Measurements from ENCODE around the gene IL15RA. TPM values are rescaled to one million over a fixed set of nuclear protein-coding genes. Genes with fewer than 3 reads are reported as not detected.
"Not testable (repeated sequence)": the region's sequence is repeated elsewhere in the genome, so short reads cannot be mapped to it uniquely, and the experiment has no call there.

Gene IL15RA
- total RNA-seq, 1 donor from 2014 or later = 0.48 TPM

DNA sequence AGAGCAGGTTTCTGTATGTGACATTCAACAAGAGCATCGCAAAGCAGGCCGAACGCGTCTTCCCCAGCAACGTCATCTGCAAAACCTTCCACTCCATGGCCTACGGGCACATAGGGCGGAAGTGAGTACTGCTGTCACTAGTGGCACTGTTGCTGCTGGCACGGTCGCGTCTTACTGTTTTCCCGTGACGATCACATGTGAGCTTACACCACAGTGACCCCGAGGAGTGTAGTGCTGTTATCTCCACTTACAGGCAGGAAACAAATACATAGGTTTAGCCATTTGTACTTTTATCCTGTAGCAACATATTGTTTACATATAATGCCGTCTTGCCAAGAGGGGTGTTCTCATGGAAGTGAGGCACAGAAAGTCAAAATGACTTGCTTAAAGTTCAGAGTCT is 61.9 kb downstream of the IL15RA start:
- no peak overlapping the region for H3K27ac Mint-ChIP-seq
- TF ChIP-seq, protein P1, sequence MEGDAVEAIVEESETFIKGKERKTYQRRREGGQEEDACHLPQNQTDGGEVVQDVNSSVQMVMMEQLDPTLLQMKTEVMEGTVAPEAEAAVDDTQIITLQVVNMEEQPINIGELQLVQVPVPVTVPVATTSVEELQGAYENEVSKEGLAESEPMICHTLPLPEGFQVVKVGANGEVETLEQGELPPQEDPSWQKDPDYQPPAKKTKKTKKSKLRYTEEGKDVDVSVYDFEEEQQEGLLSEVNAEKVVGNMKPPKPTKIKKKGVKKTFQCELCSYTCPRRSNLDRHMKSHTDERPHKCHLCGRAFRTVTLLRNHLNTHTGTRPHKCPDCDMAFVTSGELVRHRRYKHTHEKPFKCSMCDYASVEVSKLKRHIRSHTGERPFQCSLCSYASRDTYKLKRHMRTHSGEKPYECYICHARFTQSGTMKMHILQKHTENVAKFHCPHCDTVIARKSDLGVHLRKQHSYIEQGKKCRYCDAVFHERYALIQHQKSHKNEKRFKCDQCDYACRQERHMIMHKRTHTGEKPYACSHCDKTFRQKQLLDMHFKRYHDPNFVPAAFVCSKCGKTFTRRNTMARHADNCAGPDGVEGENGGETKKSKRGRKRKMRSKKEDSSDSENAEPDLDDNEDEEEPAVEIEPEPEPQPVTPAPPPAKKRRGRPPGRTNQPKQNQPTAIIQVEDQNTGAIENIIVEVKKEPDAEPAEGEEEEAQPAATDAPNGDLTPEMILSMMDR (IDR thresholded peaks at IDR 0.05; ENCODE audit: unreplicated experiment) = no peak
- H3K4me3 Mint-ChIP-seq (ENCODE audit: low read depth) = no peak overlapping the region
- H3K36me3 Mint-ChIP-seq (ENCODE audit: insufficient read depth) = peaks cover 35% of the 10 kb centered on the region
- DNase-seq (ENCODE audit: low spot score, unreplicated experiment) = no peak
- no peaks in the 10 kb centered on the region for H3K4me1 Mint-ChIP-seq (ENCODE audit: low read depth)
- no peaks in the 10 kb centered on the region for H3K27me3 Mint-ChIP-seq
- H3K9me3 Mint-ChIP-seq (ENCODE audit: low read depth) = no peaks in the 10 kb centered on the region

DNA sequence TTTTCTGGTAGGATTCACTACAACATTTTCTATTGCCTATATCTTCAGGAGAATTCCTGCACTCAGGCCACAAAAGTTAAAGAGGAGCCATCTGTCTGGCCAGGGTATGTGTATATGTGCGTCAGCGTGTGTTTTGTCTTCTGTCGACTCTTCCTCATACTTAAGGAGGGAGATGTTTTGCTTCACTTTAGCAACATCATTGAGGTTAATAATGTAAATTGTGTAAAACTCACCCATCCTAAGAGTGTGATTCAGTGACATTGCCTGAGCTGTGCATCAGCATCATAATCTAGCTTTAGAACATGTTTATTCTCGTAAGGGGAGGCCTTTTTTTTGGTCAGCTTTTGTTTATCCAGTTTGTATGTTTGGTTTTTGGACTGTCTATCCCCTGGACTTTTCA is 63.6 kb downstream of the IL15RA start:
- H3K36me3 Mint-ChIP-seq (ENCODE audit: insufficient read depth) = peaks cover 38% of the 10 kb centered on the region
- TF ChIP-seq, protein P1 (IDR thresholded peaks at IDR 0.05; ENCODE audit: unreplicated experiment) = no peak
- no peaks in the 10 kb centered on the region for H3K9me3 Mint-ChIP-seq (ENCODE audit: low read depth)
- no peaks in the 10 kb centered on the region for H3K4me1 Mint-ChIP-seq (ENCODE audit: low read depth)
- DNase-seq (ENCODE audit: low spot score, unreplicated experiment) = no peak
- H3K4me3 Mint-ChIP-seq (ENCODE audit: low read depth) = no peak overlapping the region
- no peaks in the 10 kb centered on the region for H3K27me3 Mint-ChIP-seq
- H3K27ac Mint-ChIP-seq = no peak overlapping the region

DNA sequence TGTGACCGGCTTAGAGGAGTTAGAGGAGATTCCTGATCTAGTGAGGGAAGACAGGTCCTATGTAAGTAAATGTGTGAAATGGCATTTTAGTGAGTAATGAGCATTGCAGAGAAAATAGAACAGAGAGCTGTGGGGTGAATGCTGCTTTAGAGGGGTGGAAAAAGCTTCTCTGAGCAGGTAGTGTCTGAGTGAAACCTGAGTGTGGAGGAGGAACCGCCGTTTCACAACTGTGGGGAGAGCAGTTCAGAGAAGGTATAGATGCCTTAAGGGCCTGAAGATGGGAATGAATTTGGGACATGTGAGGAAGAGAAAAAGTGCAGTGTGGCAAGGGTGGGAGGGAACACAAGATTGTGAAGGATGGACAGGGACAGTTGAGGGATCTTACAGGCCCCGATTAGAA is 65.7 kb downstream of the IL15RA start:
- no peaks in the 10 kb centered on the region for H3K9me3 Mint-ChIP-seq (ENCODE audit: low read depth)
- H3K27ac Mint-ChIP-seq = no peak overlapping the region
- H3K4me1 Mint-ChIP-seq (ENCODE audit: low read depth) = peaks cover 2% of the 10 kb centered on the region
- TF ChIP-seq, protein P1 (IDR thresholded peaks at IDR 0.05; ENCODE audit: unreplicated experiment) = no peak
- no peak for DNase-seq (ENCODE audit: low spot score, unreplicated experiment)
- peaks cover 41% of the 10 kb centered on the region for H3K36me3 Mint-ChIP-seq (ENCODE audit: insufficient read depth)
- H3K4me3 Mint-ChIP-seq (ENCODE audit: low read depth) = no peak overlapping the region
- no peaks in the 10 kb centered on the region for H3K27me3 Mint-ChIP-seq

DNA sequence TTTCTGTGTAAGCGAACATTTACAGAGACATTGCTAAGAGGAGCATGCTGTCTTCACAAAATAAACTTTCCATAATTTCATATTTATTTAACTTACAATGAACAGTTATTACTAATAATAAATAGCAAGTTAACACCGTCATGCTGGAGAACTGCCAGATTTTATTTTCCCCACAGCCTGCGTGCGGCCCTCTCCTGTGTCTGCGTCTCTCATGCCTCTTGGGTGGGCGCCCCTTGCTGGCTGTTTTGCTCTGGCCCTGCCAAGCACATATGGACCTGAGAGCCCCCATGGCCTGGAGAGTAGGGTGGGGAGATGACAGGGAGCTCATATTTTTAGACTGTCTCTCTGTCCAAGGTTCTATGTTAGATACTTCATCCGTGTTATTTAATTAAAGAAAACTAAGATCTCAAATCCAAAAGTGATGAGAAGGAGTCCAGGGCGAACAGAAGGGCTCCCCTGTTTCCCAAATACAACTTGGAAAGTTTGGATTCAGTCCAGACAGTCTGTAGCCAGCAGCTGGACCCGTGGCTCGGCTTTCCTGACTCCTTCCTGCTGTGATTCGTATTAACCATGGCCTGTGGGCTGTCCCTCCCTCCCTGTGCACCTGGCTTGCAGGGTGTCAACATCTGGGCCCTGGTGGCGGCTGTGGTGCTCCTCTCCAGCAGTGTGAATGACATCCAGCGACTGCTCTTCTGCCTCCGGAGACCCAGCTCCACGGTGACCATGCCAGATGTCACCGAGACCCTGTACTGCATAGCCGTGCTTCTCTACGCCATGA is 66.8 kb downstream of the IL15RA start:
- TF ChIP-seq, protein P1 (IDR thresholded peaks at IDR 0.05; ENCODE audit: unreplicated experiment) = no peak
- H3K4me3 Mint-ChIP-seq (ENCODE audit: low read depth) = no peak overlapping the region
- H3K4me1 Mint-ChIP-seq (ENCODE audit: low read depth) = peaks cover 2% of the 10 kb centered on the region
- no peaks in the 10 kb centered on the region for H3K9me3 Mint-ChIP-seq (ENCODE audit: low read depth)
- DNase-seq (ENCODE audit: low spot score, unreplicated experiment) = no peak
- no peaks in the 10 kb centered on the region for H3K27me3 Mint-ChIP-seq
- H3K27ac Mint-ChIP-seq = no peak overlapping the region
- H3K36me3 Mint-ChIP-seq (ENCODE audit: insufficient read depth) = peaks cover 39% of the 10 kb centered on the region

DNA sequence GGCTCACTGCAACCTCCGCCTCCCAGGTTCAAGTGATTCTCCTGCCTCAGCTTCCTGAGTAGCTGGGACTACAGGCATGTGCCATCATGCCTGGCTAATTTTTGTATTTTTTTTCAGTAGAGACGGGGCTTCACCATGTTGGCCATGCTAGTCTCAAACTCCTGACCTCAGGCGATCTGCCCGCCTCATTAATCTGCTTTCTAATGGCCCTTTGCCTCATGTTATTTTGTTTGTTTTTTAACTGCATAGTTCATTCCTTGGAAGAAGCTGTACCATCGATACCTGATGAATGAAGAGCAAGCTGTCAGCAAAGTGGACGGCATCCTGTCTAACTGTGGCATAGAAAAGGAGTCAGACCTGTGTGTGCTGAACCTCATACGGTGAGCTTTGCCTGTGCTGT is 68.7 kb downstream of the IL15RA start:
- H3K4me1 Mint-ChIP-seq (ENCODE audit: low read depth); H3K9me3 Mint-ChIP-seq (ENCODE audit: low read depth); H3K27me3 Mint-ChIP-seq; DNase-seq (ENCODE audit: low spot score, unreplicated experiment); H3K4me3 Mint-ChIP-seq (ENCODE audit: low read depth): not testable (repeated sequence)
- H3K36me3 Mint-ChIP-seq (ENCODE audit: insufficient read depth) = peaks cover 33% of the 10 kb centered on the region
- peak overlapping the region; percentile 76 for H3K27ac Mint-ChIP-seq

DNA sequence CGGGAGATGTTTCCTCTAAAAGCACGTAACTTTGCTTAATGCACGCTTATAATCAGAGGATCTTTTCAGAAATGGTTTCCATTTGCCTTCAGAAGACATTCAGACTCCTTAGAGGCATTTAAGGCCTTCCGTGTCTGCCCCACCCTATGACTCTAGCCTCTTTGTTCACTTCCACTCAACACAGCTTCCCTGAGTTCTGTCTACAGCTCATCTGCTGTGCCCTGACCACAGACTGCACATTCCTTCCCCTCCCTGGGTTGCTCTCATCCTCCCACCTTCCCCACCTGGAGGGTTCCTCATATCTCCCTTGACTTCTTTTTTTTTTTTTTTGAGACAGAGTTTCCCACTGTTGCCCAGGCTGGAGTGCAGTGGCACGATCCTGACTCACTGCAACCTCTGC is 70.7 kb downstream of the IL15RA start:
- TF ChIP-seq, protein P1 (IDR thresholded peaks at IDR 0.05; ENCODE audit: unreplicated experiment) = no peak
- no peaks in the 10 kb centered on the region for H3K9me3 Mint-ChIP-seq (ENCODE audit: low read depth)
- peaks cover 28% of the 10 kb centered on the region for H3K36me3 Mint-ChIP-seq (ENCODE audit: insufficient read depth)
- no peaks in the 10 kb centered on the region for H3K27me3 Mint-ChIP-seq
- peaks cover 2% of the 10 kb centered on the region for H3K4me1 Mint-ChIP-seq (ENCODE audit: low read depth)
- H3K4me3 Mint-ChIP-seq (ENCODE audit: low read depth) = no peak overlapping the region
- H3K27ac Mint-ChIP-seq = peak overlapping the region; percentile 3
- DNase-seq (ENCODE audit: low spot score, unreplicated experiment) = no peak
